OCI-LY1 (cell line): ENCODE data around the gene EEF1AKMT1.

Source experiments
- CTCF ChIP-seq: fragments of 200-600 bp; sonication (generic), shearing (Covaris generic); IDR thresholded peaks from 2 replicates; pipeline ENCODE4 v1.5.1; 2017; ENCODE audit warnings: mild to moderate bottlenecking, antibody characterized with exemption, low read length, moderate library complexity, mixed read lengths
- EZH2 ChIP-seq: fragments of 200-600 bp; sonication (generic), shearing (Covaris generic); IDR thresholded peaks from 2 replicates; pipeline ENCODE4 v1.8.0; 2017; ENCODE audit warnings: borderline replicate concordance, mixed run types, mild to moderate bottlenecking, antibody characterized with exemption, low read length, moderate library complexity, mixed read lengths

DNA sequence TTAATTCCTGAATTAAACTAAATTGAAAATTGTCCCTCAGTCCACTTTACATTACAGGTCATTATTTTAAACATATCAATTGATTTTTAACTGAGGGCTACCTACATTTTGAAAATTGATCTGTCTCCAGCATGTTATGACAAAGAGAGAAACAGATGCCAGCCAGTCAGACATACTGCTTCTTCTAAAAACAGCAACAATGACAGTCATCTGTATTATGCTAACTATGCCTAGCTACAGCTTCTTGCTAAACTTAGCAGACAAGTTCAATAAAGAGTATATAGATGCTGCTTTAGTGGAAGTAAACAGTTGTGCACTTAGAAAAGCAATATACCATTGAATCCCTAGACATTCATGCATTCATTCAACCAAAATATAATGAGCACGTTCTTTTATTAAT is 48.6 kb upstream of the EEF1AKMT1 start:
- no peak for TF ChIP-seq CTCF
- TF ChIP-seq EZH2 = no peak
